ENCODE data around the gene CHCHD3.
A peak's percentile ranks its signal among the peaks of the same experiment; 100 is the strongest.

Gene CHCHD3

DNA sequence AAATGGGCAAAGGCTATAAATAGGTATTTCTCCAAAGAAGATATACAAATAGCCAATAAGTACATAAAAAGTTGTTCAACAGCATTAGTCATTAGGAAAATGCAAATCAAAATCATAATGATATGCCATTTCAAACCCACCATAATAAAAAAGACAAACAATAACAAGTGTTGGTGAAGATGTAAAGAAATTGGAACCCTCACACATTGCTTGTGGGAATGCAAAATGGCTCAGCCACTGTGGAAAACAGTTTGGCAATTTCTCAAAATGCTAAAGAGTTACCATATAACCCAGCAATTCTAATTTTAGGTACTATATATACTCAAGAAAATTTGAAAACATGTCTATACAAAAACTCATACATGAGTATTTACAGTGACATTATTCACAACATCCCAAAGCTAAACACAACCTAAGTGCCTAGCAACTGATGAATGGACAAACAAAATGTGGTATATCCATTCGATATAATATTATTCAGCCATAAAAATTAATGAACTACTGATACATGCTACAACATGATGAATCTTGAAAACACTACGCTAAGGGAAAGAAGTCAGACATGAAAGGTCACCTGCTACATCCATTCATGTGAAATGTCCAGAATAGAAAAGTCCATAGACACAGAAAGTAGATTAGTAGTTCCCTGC, 55.6 kb downstream of the CHCHD3 start:
- H3K4me3 ChIP-seq (ENCODE audit: low read depth, low read length): no peak overlapping the region
- TF ChIP-seq, protein P1, sequence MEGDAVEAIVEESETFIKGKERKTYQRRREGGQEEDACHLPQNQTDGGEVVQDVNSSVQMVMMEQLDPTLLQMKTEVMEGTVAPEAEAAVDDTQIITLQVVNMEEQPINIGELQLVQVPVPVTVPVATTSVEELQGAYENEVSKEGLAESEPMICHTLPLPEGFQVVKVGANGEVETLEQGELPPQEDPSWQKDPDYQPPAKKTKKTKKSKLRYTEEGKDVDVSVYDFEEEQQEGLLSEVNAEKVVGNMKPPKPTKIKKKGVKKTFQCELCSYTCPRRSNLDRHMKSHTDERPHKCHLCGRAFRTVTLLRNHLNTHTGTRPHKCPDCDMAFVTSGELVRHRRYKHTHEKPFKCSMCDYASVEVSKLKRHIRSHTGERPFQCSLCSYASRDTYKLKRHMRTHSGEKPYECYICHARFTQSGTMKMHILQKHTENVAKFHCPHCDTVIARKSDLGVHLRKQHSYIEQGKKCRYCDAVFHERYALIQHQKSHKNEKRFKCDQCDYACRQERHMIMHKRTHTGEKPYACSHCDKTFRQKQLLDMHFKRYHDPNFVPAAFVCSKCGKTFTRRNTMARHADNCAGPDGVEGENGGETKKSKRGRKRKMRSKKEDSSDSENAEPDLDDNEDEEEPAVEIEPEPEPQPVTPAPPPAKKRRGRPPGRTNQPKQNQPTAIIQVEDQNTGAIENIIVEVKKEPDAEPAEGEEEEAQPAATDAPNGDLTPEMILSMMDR (conservative IDR thresholded peaks at IDR 0.05; ENCODE audit: low read depth, low read length): no peak
- DNase-seq (ENCODE audit: low read depth): no peak

DNA sequence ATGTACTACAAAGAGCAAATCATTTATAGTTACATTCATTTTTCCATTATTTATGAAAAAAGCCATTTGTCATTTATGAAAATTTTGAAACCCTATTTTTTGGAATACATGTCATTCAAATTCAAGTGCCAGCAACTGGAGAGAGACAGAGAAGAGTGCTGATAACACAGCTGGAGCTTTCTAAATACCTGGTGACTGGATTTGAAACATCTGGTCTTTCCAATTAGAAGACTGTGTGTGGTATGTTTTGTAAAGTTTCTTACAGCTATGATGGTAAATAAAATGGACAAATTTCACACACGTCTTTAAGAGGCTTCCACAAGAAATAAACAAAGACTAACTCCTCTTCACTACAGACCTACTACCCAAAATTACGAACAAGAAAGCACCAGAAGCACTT, 56.8 kb downstream of the CHCHD3 start:
- no peak for DNase-seq (ENCODE audit: low read depth)
- H3K4me3 ChIP-seq (ENCODE audit: low read depth, low read length): no peak overlapping the region
- TF ChIP-seq, protein P1 (conservative IDR thresholded peaks at IDR 0.05; ENCODE audit: low read depth, low read length): no peak

DNA sequence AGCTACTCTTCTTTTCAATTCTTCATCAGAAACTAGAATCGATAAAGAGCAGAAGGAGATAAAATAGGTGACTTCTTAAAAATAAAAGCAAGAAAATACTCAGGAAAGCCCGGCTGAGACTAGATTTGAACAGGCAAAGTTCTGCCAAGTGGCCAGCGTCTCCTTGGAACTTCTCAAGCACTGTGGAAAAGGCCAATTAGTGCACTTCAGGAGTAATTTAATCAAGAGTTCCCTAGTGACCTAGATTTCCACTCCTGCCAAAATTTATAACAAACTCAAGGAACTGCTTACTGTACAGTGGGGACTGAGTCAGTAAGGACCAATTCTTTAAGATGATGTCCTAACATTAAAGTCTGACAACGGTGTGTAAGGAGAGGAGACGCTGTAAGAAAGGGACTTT, 57.3 kb downstream of the CHCHD3 start:
- no peak for DNase-seq (ENCODE audit: low read depth)
- H3K4me3 ChIP-seq (ENCODE audit: low read depth, low read length): no peak overlapping the region
- TF ChIP-seq, protein P1 (conservative IDR thresholded peaks at IDR 0.05; ENCODE audit: low read depth, low read length): no peak

DNA sequence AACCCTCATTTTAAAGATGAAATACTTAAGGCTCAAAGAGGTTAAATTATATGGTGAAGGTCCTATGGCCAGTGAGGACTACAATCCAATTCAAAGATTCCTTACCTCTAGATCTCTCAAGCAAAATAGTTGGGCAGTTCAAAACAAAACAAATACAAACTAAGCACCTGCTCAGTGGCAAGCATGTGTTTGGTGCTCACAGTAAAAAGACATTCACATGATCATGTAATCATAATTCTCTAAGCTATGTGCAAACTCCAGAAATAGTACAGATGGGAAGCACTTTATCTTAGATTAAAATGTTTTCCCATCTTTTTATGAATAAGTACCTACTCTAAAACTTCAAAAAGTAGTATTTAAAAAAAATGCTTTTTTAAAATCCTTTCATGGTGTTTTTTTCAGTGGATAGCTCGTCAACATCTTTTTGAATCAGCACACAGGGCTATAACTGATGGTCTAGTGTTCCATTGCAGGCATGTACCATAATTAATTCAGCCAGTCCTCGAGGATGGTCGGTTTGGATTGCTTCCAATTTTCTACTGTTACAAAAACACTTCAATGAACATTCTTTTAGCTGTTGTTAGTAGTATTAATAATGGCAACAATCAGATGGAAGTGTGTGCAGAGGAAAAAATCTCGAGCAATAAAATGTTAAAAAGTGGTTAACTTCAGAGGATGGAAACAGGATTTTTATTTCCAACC, 58.4 kb downstream of the CHCHD3 start:
- peak; percentile 44 for DNase-seq (ENCODE audit: low read depth)

DNA sequence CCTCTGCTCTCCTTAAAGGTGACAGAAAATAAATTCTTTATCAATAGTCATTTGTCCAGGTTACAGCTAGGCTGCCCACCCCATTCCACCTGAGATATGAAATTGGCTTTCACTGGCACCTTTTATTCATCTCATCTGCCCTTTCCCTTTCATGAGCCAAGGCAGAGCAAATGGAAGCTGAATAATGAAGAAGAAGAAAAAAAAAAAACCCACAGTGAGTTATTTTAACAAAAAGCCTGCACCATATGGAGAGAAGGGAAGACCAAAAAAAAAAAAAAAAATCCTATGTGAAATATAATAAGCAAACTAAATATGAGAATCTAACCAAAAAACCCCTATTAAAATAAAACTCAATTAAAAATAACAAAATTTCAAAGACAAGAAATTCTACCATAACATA, 59.2 kb downstream of the CHCHD3 start:
- TF ChIP-seq, protein P1 (conservative IDR thresholded peaks at IDR 0.05; ENCODE audit: low read depth, low read length): no peak
- DNase-seq (ENCODE audit: low read depth): no peak
- H3K4me3 ChIP-seq (ENCODE audit: low read depth, low read length): no peak overlapping the region

More for the DNA sequence above, 58.4 kb downstream of the CHCHD3 start:
- TF ChIP-seq, protein P1 (conservative IDR thresholded peaks at IDR 0.05; ENCODE audit: low read depth, low read length): no peak
- no peak overlapping the region for H3K4me3 ChIP-seq (ENCODE audit: low read depth, low read length)

DNA sequence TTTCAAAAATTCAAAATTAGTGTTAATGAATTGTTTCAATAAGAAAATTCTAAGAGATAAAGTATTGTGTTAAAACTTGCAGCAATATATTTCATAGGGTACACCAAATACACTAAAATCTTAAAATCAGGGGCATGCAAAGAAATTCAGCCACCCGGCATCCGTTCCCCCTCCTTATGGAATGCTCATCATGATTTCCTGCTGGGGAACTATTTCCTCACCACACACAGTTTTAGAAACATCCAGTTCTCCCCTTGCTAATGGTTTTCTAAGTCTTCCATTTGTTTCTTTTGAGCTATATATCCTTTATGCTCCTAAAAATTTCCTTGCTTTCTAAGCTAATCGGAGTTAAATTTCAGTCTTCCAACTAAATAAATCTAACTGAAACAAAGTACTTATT, 60.7 kb downstream of the CHCHD3 start:
- TF ChIP-seq, protein P1 (conservative IDR thresholded peaks at IDR 0.05; ENCODE audit: low read depth, low read length): no peak
- DNase-seq (ENCODE audit: low read depth): peak; percentile 63
- H3K4me3 ChIP-seq (ENCODE audit: low read depth, low read length): no peak overlapping the region

DNA sequence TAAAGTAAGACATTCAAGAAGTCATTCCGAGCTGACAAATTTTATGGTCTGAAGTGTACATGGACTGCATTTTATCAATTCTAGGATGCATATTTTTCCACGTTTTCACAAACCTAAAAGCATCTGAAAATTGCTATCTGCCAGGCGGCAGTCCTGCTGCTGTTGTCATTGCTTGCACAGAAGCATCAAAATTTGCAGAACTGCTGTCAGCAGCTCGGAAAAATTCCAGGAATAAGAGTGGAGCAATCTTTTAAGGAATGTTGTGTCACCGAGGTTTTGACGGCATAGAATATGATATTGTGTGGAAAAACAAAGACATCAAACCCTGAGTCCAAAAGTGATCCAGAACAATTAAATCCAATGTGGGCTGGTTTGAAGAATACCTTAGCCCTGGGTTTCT, 61.4 kb downstream of the CHCHD3 start:
- TF ChIP-seq, protein P1 (conservative IDR thresholded peaks at IDR 0.05; ENCODE audit: low read depth, low read length): no peak

More for the DNA sequence above, 61.4 kb downstream of the CHCHD3 start:
- no peak overlapping the region for H3K4me3 ChIP-seq (ENCODE audit: low read depth, low read length)
- peak; percentile 36 for DNase-seq (ENCODE audit: low read depth)
